ENCODE results near the gene CCDC40.
A peak's percentile ranks its signal among the peaks of the same experiment; 100 is the strongest.

The CCDC40 gene

GRCh38 chr17:80035937-80036714 is at the start of gene CCDC40:
Gene CCDC40, plus strand, starts transcription at chr17:80036642. Its CDS starts 21 bp downstream, at chr17:80036663.
- DNase-seq (ENCODE audit: extremely low read depth, low read depth), result peak; percentile 42
- TF ChIP-seq CTCF (IDR thresholded peaks at IDR 0.05; ENCODE audit: low read depth, low read length), result no peak; the same call in none of the 2 replicates

GRCh38 chr17:79987187-79987934 is 49.1 kb upstream of the CCDC40 start:
- DNase-seq (ENCODE audit: extremely low read depth, low read depth), result no peak
- TF ChIP-seq CTCF (IDR thresholded peaks at IDR 0.05; ENCODE audit: low read depth, low read length), result no peak

GRCh38 chr17:79987935-79988184 is 48.6 kb upstream of the CCDC40 start:
- TF ChIP-seq CTCF (IDR thresholded peaks at IDR 0.05; ENCODE audit: low read depth, low read length), result no peak
- DNase-seq (ENCODE audit: extremely low read depth, low read depth), result no peak

GRCh38 chr17:79988185-79988971 is 48.1 kb upstream of the CCDC40 start:
- peak; percentile 59 for DNase-seq (ENCODE audit: extremely low read depth, low read depth)

GRCh38 chr17:79989106-79989835 is 47.2 kb upstream of the CCDC40 start:
- DNase-seq (ENCODE audit: extremely low read depth, low read depth), result no peak
- no peak for TF ChIP-seq CTCF (IDR thresholded peaks at IDR 0.05; ENCODE audit: low read depth, low read length)

More at GRCh38 chr17:79988185-79988971, 48.1 kb upstream of the CCDC40 start:
- TF ChIP-seq CTCF (IDR thresholded peaks at IDR 0.05; ENCODE audit: low read depth, low read length), result no peak

GRCh38 chr17:79990051-79990592 is 46.3 kb upstream of the CCDC40 start:
- no peak for TF ChIP-seq CTCF (IDR thresholded peaks at IDR 0.05; ENCODE audit: low read depth, low read length)

More at GRCh38 chr17:79990051-79990592, 46.3 kb upstream of the CCDC40 start:
- DNase-seq (ENCODE audit: extremely low read depth, low read depth), result no peak
